Measurements from ENCODE around the gene ZNF777. TPM values are rescaled to one million over a fixed set of nuclear protein-coding genes. Genes with fewer than 3 reads are reported as not detected.
A peak's percentile ranks its signal among the peaks of the same experiment; 100 is the strongest.

ZNF777 gene
- polyA plus RNA-seq, 3 donors, result 0.13 to 2.0 (median 0.25) TPM

DNA sequence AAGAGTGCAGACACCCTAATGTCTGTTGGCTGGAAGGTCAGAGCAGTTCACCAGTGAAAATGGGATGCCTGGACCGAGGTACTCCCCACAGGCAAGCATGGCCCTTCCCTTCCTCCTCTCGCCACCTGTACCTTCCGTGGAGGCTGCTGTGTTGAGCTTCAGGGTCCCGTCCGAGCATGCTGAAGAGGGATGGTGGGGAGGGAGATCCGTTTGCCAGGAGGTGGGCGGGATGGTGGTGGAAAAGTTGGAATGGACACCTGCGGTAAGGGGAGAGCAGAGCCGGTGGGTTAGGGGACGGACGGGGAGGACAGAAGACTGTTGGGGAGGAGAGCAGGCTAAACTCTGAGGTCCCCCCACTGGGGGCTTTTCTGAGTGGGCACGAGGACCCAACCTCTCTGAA, 15.9 kb upstream of the ZNF777 start:
- no peak overlapping the region for H3K27ac ChIP-seq (ENCODE audit: low read depth in 1 of 2, low read length in 2 of 2)
- Mint-ChIP-seq H3K4me3 (no peak overlapping the region), H3K27me3 (ENCODE audit: low read depth in 3 of 3) (peaks cover 0 to 1% (median 0%) of the 10 kb centered on the region in 3 donors), H3K9me3 (peaks cover 3 to 13% (median 7%) of the 10 kb centered on the region in 7 donors), H3K4me1 (no peaks in the 10 kb centered on the region), H3K27ac (no peak overlapping the region), H3K36me3 (peaks cover 87 to 91% of the 10 kb centered on the region in 2 donors)
- no peak overlapping the region for H2AFZ ChIP-seq (ENCODE audit: insufficient read depth, low read depth, low read length, poor library complexity, severe bottlenecking)
- no peaks in the 10 kb centered on the region for H3K27me3 ChIP-seq (ENCODE audit: control insufficient read depth in 2 of 2, insufficient read depth in 2 of 2, low read length in 2 of 2)
- peaks cover 75% of the 10 kb centered on the region for H4K20me1 ChIP-seq (ENCODE audit: insufficient read depth, low read length)
- no peak overlapping the region for H3K4me3 ChIP-seq (replicated peaks in 1 of 3; ENCODE audit: low read depth in 2 of 3, low read length in 3 of 3)
- peaks cover 75 to 99% of the 10 kb centered on the region in 2 donors for H3K36me3 ChIP-seq (replicated peaks in 1 of 2; ENCODE audit: control insufficient read depth in 1 of 2, insufficient read depth in 2 of 2, low read length in 2 of 2)
- no peak for TF ChIP-seq CTCF (IDR thresholded peaks at IDR 0.05)
- H3K79me2 ChIP-seq (ENCODE audit: insufficient read depth, low read length), result peaks cover 2% of the 10 kb centered on the region
- H3K9me3 ChIP-seq (replicated peaks in 1 of 2; ENCODE audit: control insufficient read depth in 1 of 2, insufficient read depth in 1 of 2, low read length in 2 of 2), result peaks cover 0 to 6% of the 10 kb centered on the region in 2 donors
- DNase-seq, result no peak
- 93% methylated on average over 6 of the region's 12 CpGs for WGBS (ENCODE audit: insufficient coverage)
- intact Hi-C loops (cut with micrococcal nuclease), result no loop called here
- H3K9ac ChIP-seq (ENCODE audit: insufficient read depth, low read length, poor library complexity, severe bottlenecking), result no peak overlapping the region
- no peaks in the 10 kb centered on the region for H3K4me1 ChIP-seq (ENCODE audit: control insufficient read depth in 1 of 2, insufficient read depth in 2 of 2, low read length in 2 of 2)
- H3K4me2 ChIP-seq (replicated peaks; ENCODE audit: extremely low read depth, low read length, poor library complexity, severe bottlenecking), result no peak overlapping the region

GRCh38 chr7:149475121-149476045, 14.5 kb upstream of the ZNF777 start:
- TF ChIP-seq CTCF (IDR thresholded peaks at IDR 0.05), result no peak
- no peak overlapping the region for H3K9ac ChIP-seq (ENCODE audit: insufficient read depth, low read length, poor library complexity, severe bottlenecking)
- no peaks in the 10 kb centered on the region for H3K79me2 ChIP-seq (ENCODE audit: insufficient read depth, low read length)
- no peaks in the 10 kb centered on the region for H3K4me1 Mint-ChIP-seq
- intact Hi-C loops (cut with micrococcal nuclease), result no loop called here
- H3K4me2 ChIP-seq (replicated peaks; ENCODE audit: extremely low read depth, low read length, poor library complexity, severe bottlenecking), result no peak overlapping the region
- peaks cover 0 to 12% of the 10 kb centered on the region in 2 donors for H3K9me3 ChIP-seq (replicated peaks in 1 of 2; ENCODE audit: control insufficient read depth in 1 of 2, insufficient read depth in 1 of 2, low read length in 2 of 2)
- DNase-seq, result no peak
- H4K20me1 ChIP-seq (ENCODE audit: insufficient read depth, low read length), result peaks cover 68% of the 10 kb centered on the region
- H3K4me3 Mint-ChIP-seq, result no peak overlapping the region
- peaks cover 0 to 6% (median 1%) of the 10 kb centered on the region in 3 donors for H3K27me3 Mint-ChIP-seq (ENCODE audit: low read depth in 3 of 3)
- no peaks in the 10 kb centered on the region for H3K4me1 ChIP-seq (ENCODE audit: control insufficient read depth in 1 of 2, insufficient read depth in 2 of 2, low read length in 2 of 2)
- peaks cover 70 to 90% of the 10 kb centered on the region in 2 donors for H3K36me3 ChIP-seq (replicated peaks in 1 of 2; ENCODE audit: control insufficient read depth in 1 of 2, insufficient read depth in 2 of 2, low read length in 2 of 2)
- H3K27ac Mint-ChIP-seq, result peak overlapping the region in 3 of 7 donors; percentile 3 to 27 (median 9)
- H3K4me3 ChIP-seq (replicated peaks in 1 of 3; ENCODE audit: low read depth in 2 of 3, low read length in 3 of 3), result no peak overlapping the region
- peaks cover 3 to 13% (median 8%) of the 10 kb centered on the region in 7 donors for H3K9me3 Mint-ChIP-seq
- H2AFZ ChIP-seq (ENCODE audit: insufficient read depth, low read depth, low read length, poor library complexity, severe bottlenecking), result no peak overlapping the region
- H3K27ac ChIP-seq (ENCODE audit: low read depth in 1 of 2, low read length in 2 of 2), result no peak overlapping the region
- 97% methylated on average over 21 of the region's 21 CpGs for WGBS (ENCODE audit: insufficient coverage)
- H3K36me3 Mint-ChIP-seq, result peaks cover 79 to 89% of the 10 kb centered on the region in 2 donors
- H3K27me3 ChIP-seq (ENCODE audit: control insufficient read depth in 2 of 2, insufficient read depth in 2 of 2, low read length in 2 of 2), result no peaks in the 10 kb centered on the region
